Jurkat, Clone E6-1 (cell line): Measurements from ENCODE around the gene OR10G2.
"Not testable (repeated sequence)": the region's sequence is repeated elsewhere in the genome, so short reads cannot be mapped to it uniquely, and the experiment has no call there.

Experiments used
- DNase-seq: peaks from one replicate; pipeline ENCODE4 v3.0.0-alpha.2; 2011; ENCODE audit warnings: low read depth, low spot score
- H3K4me3 ChIP-seq: 2 replicates; pipeline ENCODE4 v1.5.1; 2011; ENCODE audit warnings: mild to moderate bottlenecking, low read length, control low read depth, moderate library complexity

The OR10G2 gene

GRCh38 chr14:21612324-21612723 is 22.4 kb downstream of the OR10G2 start:
- no peak overlapping the region for H3K4me3 ChIP-seq
- DNase-seq: no peak

- not testable (repeated sequence) for H3K4me3 ChIP-seq, DNase-seq
Observed at GRCh38 chr14:21602181-21602580, 32.6 kb downstream of the OR10G2 start.

GRCh38 chr14:21589317-21589716 is 45.4 kb downstream of the OR10G2 start:
- DNase-seq: no peak
- H3K4me3 ChIP-seq: no peak overlapping the region
